NCI-H1048 (cell line): ENCODE measurements around the gene NEDD1.

ENCODE experiments used
- DNase-seq: peaks from one replicate; lab custom pipeline; 2025; lab: John Stamatoyannopoulos, UW

Gene NEDD1

GRCh38 chr12:96902076-96902475 is 5.0 kb upstream of the NEDD1 start:
- DNase-seq: no peak

GRCh38 chr12:96906498-96906848 is 584 bp upstream of the NEDD1 start:
- no peak for DNase-seq

GRCh38 chr12:96907671-96908422 is 790 bp downstream of the NEDD1 start:
- DNase-seq: no peak

- DNase-seq: no peak
Observed at GRCh38 chr12:96908423-96908675, 1.3 kb downstream of the NEDD1 start.

- no peak for DNase-seq
Observed at GRCh38 chr12:96912261-96912660, 5.2 kb downstream of the NEDD1 start.

GRCh38 chr12:96912943-96913342 is 5.9 kb downstream of the NEDD1 start:
- no peak for DNase-seq

- no peak for DNase-seq
Observed at GRCh38 chr12:96919510-96920210, 12.6 kb downstream of the NEDD1 start.

- DNase-seq: no peak
Observed at GRCh38 chr12:96948782-96949181, 41.7 kb downstream of the NEDD1 start.

GRCh38 chr12:96979532-96979931 is 72.5 kb downstream of the NEDD1 start:
- no peak for DNase-seq

- DNase-seq: no peak
Observed at GRCh38 chr12:96980991-96981414, 73.9 kb downstream of the NEDD1 start.

- no peak for DNase-seq
Observed at GRCh38 chr12:96981911-96982310, 74.9 kb downstream of the NEDD1 start.

GRCh38 chr12:96982671-96983070 is 75.6 kb downstream of the NEDD1 start:
- no peak for DNase-seq

GRCh38 chr12:96985515-96986362 is 78.7 kb downstream of the NEDD1 start:
- DNase-seq: no peak

GRCh38 chr12:96986883-96987523 is 79.9 kb downstream of the NEDD1 start:
- DNase-seq: no peak

- no peak for DNase-seq
Observed at GRCh38 chr12:96988919-96989318, 81.9 kb downstream of the NEDD1 start.

GRCh38 chr12:96989916-96990315 is 82.9 kb downstream of the NEDD1 start:
- peak; percentile 3 for DNase-seq

- no peak for DNase-seq
Observed at GRCh38 chr12:96994900-96995299, 87.8 kb downstream of the NEDD1 start.

- no peak for DNase-seq
Observed at GRCh38 chr12:96995861-96996260, 88.8 kb downstream of the NEDD1 start.

- no peak for DNase-seq
Observed at GRCh38 chr12:96997797-96998484, 90.9 kb downstream of the NEDD1 start.

- no peak for DNase-seq
Observed at GRCh38 chr12:97003276-97003675, 96.2 kb downstream of the NEDD1 start.
